Measurements from ENCODE around the gene FBN2. TPM values are rescaled to one million over a fixed set of nuclear protein-coding genes. Genes with fewer than 3 reads are reported as not detected.

The FBN2 gene
- total and polyA plus RNA-seq, 12 donors, result 2.2 to 237 (median 21.6) TPM

DNA sequence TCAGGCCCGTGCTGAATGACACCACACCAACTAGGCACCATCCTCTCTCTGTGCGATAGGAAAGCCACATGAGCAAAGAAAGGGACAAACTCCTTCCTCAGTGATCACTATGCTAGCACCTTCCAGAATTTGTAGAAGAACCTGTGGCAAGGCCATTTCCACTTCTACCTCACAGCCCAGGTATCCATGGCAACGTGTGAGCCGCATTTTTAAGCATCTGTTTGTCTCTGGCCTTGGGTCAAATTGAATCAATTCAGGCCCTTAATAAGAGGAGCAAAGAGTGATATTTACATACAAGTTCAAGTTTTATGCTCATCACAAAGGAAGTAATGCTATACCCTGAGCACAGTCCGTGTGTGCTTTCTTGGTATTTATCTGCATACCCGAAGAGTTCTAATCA lies 275.1 kb downstream of the FBN2 start:
- no peaks in the 10 kb centered on the region for H3K4me1 ChIP-seq (replicated peaks in 1 of 2)
- DNase-seq, result no peak
- intact Hi-C loops (cut with DNase I), result no loop called here
- H3K27me3 ChIP-seq, result no peaks in the 10 kb centered on the region
- 86 to 92% (median 88%) methylated on average over 4 to 6 of the region's 6 CpGs for WGBS, 4 donors
- TF ChIP-seq, protein P1, sequence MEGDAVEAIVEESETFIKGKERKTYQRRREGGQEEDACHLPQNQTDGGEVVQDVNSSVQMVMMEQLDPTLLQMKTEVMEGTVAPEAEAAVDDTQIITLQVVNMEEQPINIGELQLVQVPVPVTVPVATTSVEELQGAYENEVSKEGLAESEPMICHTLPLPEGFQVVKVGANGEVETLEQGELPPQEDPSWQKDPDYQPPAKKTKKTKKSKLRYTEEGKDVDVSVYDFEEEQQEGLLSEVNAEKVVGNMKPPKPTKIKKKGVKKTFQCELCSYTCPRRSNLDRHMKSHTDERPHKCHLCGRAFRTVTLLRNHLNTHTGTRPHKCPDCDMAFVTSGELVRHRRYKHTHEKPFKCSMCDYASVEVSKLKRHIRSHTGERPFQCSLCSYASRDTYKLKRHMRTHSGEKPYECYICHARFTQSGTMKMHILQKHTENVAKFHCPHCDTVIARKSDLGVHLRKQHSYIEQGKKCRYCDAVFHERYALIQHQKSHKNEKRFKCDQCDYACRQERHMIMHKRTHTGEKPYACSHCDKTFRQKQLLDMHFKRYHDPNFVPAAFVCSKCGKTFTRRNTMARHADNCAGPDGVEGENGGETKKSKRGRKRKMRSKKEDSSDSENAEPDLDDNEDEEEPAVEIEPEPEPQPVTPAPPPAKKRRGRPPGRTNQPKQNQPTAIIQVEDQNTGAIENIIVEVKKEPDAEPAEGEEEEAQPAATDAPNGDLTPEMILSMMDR (IDR thresholded peaks at IDR 0.05), result no peak
- TF ChIP-seq POLR2A (IDR thresholded peaks at IDR 0.05), result no peak
- no peaks in the 10 kb centered on the region for H3K36me3 ChIP-seq (replicated peaks in 1 of 2)
- H3K27ac ChIP-seq, result no peak overlapping the region
- no peak overlapping the region for H3K4me3 ChIP-seq
- no peaks in the 10 kb centered on the region for H3K9me3 ChIP-seq (replicated peaks in 1 of 3)

DNA sequence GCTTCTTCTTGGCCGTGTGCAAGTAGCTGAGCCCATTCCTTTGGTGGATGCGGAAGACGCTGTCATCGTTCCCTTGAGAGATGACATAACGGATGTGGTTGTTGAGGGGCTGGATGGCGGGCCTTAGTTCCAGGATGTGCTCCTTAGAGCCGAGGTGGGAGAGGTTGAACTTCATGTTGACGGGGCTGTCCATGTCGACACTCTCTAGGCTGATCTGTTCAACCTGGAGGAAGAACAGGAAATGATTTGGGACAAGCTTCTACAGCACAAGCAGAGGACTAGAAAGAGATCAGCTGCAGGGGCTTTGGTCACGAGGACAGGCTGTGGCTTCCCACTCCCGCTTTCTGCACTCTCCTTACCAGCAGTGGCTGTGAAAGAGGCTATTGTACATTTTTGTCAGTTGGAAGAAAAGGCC lies 278.4 kb downstream of the FBN2 start:
- Histone ChIP-seq H3K36me3 (replicated peaks in 1 of 2) (no peaks in the 10 kb centered on the region), H3K4me3 (no peak overlapping the region), H3K27ac (no peak overlapping the region), H3K27me3 (no peaks in the 10 kb centered on the region), H3K4me1 (replicated peaks in 1 of 2) (no peaks in the 10 kb centered on the region), H3K9me3 (replicated peaks in 1 of 3) (no peaks in the 10 kb centered on the region)
- no peak for DNase-seq
- 79 to 87% (median 81%) methylated on average over 11 of the region's 11 CpGs for WGBS, 4 donors
- TF ChIP-seq POLR2A (IDR thresholded peaks at IDR 0.05), result no peak
- TF ChIP-seq, protein P1 (IDR thresholded peaks at IDR 0.05), result no peak
- intact Hi-C loops (cut with DNase I), result no loop called here

DNA sequence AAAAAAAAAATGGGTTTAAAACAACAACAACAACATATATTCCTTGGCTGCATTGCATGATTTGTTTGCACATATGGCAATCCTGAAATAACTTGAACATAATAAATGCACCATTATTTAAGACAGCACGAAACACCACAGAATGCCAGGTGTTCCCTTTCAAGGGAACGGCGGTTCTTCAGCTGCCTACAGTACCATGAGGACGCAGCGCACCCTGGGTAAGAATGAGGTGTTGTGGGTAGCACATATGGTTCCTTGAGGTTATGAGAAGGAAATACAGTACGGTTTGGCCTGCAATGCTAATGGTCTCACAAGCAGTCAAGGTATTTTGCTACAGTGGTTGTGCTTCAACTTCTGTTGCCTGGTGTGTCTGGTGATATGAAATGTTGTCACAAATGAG lies 279.7 kb downstream of the FBN2 start:
- no peaks in the 10 kb centered on the region for H3K9me3 ChIP-seq (replicated peaks in 1 of 3)
- H3K36me3 ChIP-seq (replicated peaks in 1 of 2), result no peaks in the 10 kb centered on the region
- H3K27ac ChIP-seq, result no peak overlapping the region
- no peak overlapping the region for H3K4me3 ChIP-seq
- intact Hi-C loops (cut with DNase I), result no loop called here
- WGBS, 4 donors, result 90 to 98% (median 93%) methylated on average over 6 of the region's 6 CpGs
- H3K4me1 ChIP-seq (replicated peaks in 1 of 2), result no peaks in the 10 kb centered on the region
- no peak for TF ChIP-seq POLR2A (IDR thresholded peaks at IDR 0.05)
- TF ChIP-seq, protein P1 (IDR thresholded peaks at IDR 0.05), result no peak
- no peak for DNase-seq
- no peaks in the 10 kb centered on the region for H3K27me3 ChIP-seq

DNA sequence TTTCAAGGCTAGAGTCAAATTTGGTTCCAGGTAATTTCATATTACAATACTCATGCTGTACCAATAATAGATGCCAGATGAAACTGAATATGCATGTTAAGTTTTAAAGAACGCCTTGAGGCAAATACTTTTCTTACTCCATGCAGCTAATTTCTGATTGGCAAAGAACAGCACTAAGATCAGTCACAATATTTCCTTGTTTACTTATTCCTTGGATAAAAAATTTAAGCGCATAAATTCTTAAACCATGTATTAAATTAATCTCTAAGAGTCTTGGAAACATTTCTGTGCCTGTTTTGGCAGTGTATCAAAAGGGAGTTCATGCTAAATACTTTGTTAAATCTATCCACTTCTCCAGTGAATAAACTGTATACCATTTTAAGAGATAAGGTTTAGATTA lies 281.0 kb downstream of the FBN2 start:
- no peaks in the 10 kb centered on the region for H3K36me3 ChIP-seq (replicated peaks in 1 of 2)
- TF ChIP-seq POLR2A (IDR thresholded peaks at IDR 0.05), result no peak
- TF ChIP-seq, protein P1 (IDR thresholded peaks at IDR 0.05), result no peak
- WGBS, 4 donors, result 70 to 82% (median 80%) methylated on average over 2 of the region's 2 CpGs

More for the DNA sequence above, 281.0 kb downstream of the FBN2 start:
- no peak for DNase-seq
- Histone ChIP-seq H3K4me3 (no peak overlapping the region), H3K4me1 (replicated peaks in 1 of 2) (no peaks in the 10 kb centered on the region), H3K9me3 (replicated peaks in 1 of 3) (no peaks in the 10 kb centered on the region), H3K27me3 (no peaks in the 10 kb centered on the region), H3K27ac (no peak overlapping the region)
- intact Hi-C loops (cut with DNase I), result no loop called here
